ENCODE measurements around the gene NSFL1C.

Gene NSFL1C

DNA sequence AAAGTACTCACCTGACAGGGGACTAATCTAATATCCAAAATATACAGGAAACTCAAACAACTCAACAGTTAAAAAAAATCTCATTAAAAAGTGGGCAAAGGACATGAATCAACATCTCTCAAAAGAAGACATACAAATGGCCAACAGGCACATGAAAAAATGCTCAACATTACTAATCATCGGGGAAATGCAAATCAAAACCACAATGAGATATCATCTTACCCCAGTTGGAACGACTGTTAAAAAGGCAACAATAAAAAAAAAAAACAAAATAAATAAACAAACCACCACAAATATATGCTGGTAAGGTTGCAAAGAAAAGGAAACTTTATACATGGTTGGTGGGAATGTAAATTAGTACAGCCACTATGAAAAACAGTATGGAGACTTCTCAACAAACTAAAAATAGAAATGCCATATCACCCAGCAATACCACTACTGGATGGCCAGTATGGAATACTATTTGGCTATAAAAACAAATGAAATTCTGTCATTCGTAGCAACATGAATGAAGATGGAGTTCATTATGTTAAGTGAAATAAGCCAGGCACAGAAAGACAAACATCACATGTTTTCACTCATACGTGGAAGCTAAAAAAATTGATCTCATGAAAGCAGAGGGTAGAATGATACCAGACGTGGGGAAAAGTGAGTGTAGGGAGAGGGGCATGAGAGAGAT is 17.9 kb upstream of the NSFL1C start:
- DNase-seq = no peak

DNA sequence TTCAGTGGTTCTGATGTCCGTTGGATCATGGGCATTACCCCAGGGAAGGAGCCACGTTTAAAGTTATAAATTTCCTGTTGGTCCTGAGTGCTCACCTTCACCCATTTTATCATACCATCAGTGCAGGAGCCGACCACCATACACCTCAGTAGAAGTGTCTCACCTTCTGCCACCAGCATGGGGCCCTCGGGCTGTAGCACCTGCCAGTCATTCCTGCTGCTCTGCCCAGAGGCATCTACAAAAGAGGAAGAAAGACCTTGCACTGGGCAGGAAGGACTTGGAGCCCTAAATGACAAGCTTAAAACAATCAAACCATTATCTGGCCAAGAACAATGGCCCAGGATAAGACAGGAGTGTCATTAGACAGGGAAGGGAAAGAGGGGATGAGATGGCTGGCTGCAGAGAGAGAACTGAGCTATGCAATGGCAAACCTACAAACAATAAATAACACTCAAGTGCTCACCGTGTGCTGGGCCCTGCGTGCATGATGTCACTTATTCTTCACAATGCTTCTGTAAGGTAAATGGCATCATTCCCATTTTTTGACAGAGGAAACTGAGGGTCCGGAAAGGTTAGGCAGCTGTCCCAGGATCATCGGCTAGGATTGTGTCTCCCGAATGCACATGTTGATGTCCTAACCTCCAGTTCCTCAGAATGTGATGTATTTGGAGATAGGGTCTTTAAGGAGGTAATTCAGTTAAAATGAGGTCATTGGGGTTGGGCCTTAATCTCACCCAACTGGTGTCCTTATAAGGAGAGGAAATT is 13.4 kb upstream of the NSFL1C start:
- DNase-seq = no peak

DNA sequence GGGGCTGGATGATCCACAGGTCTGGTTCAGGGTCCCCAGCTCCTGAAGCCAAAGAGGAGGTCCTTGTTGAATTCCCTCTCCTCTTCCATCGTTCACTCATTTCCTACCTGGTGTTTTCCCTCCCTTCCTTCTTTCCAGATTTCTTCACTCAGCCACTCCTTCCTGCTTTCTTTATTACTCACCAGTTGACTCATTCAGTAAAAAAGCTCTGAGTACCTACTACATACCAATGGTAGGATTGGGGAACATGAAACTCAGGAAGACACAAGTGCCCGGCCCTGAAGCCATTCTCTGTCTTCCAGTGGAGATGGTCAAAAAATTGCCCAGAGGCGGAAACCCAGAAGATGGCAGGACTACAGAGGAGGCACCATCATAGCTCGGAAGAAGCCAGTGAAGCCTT is 11.9 kb upstream of the NSFL1C start:
- DNase-seq = no peak

DNA sequence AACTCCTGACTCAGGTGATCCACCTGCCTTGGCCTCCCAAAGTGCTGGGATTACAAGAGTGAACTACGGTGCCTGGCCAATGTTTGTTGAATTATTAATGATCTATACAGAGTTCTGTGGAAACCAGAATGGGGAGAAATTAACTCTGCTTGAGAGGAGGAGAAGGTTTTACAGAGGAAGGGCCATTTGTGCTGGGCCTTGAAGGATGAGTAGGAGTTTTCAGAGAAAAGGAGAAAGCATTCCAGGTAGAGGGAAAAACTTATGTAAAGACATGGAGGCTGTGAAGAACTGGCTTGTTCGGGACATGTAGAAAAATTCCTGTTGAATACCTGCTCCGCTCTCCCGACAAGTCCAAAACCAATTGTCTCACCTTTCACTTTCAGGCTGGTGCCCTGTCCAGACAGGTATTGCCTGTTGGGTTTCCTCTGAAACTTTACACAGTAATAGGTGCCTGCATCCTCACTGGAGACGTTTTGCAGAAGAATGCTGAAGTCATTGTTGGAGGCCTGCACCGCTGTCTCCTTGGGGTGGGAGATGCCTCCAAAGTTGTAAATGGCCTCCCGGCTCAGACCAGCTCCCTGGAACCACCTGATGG is 11.3 kb upstream of the NSFL1C start:
- DNase-seq = no peak

DNA sequence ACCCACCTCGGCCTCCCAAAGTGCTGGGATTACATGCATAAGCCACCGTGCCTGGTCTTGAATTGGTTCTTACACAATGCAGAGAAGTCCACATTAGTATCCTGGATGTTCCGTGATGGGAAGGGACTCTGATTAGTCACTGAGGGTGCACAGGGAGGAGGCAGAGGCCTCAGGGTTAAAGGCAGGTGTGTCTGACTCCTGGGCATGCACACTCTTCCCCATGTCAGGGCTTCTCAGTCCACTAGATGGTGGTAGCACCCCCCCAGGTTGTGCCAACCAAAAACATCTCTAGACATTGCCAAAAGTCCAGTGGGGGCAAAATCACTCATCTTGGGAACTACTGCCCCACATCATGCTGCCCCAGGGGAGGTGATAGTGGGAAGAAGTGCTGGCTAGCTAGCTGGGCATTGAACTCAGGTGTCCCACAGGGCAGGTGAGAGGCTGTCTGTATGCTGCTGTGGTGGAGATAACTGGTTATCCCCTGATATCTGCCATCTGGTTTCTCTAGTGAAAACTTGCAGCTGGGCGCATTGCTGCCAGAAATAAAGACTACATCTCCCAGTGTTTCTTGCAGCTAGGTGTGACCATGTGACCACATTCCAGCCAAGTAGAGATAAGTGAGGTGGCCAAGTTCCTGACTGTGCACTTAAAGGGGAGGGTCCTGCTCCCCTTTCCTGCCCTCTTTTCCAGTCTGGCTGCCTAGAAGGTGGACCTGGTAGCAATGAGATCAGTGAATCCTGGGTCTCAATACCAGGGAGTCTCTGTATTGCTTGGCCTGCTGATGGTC is 8.4 kb upstream of the NSFL1C start:
- no peak for DNase-seq

DNA sequence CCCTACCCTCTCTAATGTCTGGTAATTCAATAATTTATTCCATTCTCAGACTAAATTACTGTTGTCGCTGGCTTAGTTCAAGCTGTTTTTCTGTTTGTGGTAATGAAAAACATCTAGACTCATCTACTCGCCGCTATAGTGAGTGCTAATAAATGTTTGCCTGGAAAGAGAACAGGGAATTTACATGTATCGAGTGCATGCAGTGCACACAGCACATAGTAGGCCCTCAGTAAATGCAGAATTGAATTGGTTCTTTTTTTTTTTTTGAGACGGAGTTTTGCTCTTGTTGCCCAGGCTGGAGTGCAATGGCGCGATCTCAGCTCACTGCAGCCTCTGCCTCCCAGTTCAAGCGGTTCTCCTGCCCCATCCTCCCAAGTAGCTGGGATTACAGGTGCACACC is 7.7 kb upstream of the NSFL1C start:
- no peak for DNase-seq

DNA sequence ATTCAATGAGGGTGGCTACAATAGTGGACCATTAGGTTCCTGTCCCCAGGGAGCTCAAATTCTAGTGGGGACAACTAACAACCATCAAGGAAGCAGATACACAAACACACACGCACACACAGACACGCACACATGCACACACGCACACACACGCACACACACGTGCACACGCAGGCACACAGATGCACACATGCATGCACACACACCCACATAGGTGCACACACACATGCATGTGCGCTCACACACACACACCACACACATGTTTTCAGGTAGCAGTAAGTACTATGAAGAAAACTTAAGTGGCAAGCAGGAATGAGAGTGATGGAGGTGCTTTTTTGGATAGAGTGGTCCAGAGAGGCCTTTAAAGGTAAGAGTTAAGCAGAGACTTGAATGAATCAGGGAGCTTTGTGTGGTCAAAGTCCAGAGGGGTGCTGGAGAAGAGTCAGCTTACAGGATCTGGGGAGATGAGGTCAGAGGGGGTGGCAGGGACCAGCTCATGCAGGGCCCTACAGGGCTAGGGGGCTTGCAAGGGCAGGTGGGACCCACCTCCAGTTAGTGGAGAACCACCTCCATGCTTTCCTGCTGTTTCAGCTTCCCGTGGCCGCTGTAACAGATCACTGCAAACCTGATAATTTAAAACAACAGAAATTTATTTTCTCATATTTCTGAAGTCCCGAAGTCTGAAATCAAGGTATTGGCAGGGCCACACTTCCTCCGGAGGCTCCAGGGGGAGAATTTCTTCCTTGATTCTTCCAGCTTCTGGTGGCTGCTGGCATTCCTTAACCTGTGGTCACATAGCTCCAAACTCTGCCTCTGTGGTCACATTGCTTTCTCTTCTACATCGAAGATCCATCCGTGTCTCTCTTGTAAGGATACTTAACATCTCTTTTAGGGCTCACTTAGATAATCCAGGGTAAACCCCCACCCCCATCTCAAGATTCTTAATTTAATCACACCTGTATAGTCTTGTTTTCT is 6.9 kb upstream of the NSFL1C start:
- no peak for DNase-seq

DNA sequence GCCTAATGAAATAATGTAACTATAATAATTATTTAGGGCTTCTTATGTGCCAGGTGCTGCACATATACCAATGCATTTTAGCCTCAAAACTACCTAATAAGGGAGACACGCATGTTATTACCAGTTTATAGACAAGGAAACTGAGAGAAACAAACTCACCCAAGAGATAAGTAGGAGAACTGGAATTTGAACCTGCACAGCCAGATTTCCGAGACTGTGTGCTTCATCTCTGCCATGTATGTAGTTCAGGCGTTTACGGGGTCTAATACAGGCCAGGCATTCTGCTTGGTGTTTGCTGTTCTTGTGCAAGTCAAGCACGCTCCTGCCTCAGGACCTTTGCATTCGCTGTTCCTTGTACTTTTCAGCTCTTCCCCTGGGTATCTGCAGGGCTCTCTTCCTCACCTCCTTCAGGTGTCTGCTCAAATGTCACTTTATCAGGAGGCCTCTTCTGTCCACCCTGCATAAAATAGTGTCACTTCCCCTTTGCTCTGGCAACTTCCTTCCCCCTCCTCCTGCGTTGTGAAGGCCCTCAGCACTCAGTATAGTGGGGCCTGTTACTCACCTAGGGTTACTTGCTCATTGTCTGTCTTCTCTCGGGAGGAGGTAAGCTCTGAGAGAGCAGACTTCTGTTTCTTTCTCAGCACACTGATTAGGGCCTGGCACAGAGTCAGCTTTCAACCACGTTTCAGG is 6.1 kb upstream of the NSFL1C start:
- DNase-seq = no peak

DNA sequence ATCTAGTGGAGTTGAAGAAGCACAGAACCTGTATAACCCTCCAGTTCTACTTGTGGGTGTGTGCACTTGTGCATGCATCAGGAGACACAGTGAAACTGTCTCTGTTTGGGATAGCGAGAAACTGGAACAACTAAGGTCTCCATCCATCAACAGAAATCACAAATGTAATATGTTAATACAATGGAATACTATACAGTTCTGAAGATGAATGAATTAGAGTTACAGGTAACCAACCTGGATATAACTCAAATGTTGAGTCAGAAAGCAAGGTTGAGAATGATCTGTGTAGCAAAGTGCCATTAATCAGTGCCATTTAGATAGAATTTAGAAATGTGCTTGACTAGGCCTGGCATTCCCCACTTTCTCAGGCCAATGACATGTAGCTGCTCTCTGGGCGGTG is 4.6 kb upstream of the NSFL1C start:
- DNase-seq = no peak

DNA sequence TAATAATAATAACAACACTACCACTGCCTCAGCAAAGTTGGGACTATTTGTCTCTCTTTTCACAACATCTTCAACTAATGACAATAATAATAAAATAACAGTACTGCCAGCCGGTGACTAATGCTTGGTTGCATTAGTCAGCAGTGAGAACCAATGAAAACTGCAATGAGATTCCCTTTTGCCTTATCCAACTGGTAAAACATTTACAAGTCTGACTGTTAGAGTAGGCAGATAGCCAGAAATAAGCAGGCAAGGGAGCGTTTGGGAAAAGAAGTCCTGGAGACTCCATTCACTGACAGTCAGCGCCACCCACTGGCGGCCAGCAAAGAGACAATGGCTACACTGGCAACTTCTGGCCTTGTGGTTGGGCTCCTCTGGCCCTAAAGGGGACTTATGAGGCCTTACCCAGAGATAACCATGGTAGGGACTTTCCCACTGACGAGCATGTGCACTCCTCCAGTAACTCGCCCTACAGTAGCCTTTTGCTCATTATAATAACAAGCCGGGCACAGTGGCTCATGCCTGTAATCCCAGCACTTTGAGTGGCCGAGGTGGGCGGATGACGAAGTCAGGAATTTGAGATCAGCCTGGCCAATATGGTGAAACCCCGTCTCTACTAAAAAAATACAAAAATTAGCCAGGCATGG is 3.4 kb upstream of the NSFL1C start:
- no peak for DNase-seq

DNA sequence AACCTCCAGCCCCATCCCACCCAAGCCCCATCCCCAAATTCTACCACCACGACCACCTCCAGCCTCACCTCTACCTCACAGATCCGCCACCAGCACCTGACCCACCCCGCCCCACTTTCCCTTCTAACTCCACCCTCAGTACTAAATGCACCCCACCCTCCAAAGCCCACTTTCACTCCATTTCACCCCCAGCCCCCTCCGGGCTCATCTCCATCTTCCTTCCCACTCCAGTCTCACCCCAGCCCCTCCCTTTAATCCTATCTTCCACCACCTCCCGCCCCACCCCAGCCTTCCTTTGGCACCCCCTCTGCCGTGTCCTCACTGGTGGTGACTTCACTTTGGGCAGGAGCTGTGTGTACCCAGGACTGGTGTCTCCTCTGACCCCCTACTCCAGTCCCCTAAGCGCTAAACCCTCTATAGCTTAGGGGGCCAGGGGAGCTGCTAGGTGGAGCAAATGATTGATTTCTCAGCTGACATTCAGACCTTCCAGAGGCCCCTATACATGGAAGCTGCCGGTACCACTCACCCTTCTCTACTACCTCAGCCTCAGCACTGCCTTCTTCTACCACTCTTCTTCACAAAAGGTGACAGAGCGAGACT is 2.8 kb upstream of the NSFL1C start:
- DNase-seq = no peak

DNA sequence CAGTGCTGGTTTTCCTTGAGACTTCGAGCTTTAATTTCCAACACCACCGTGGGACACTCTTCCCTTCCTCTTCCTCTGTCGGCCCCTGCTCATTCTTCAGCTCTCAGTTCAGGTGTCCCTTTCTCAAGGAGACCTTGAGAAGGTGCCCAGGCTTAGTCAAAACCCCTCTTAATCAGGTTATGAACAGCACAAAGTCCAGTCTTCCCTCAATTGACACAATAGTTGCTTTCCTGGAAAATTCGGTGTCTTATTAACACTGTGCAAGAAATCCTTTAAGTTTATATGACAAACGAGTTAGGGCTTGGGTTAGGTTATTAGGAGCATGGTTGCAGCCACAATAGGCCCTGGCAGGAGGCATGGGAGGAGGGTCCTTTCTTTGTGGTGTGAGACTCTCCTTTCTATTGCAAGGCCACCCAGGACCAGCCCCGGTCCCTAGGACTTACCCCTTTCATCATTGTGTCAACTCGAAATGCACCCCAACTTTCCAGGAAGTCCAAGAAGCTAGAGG is 1.5 kb upstream of the NSFL1C start:
- DNase-seq = no peak

DNA sequence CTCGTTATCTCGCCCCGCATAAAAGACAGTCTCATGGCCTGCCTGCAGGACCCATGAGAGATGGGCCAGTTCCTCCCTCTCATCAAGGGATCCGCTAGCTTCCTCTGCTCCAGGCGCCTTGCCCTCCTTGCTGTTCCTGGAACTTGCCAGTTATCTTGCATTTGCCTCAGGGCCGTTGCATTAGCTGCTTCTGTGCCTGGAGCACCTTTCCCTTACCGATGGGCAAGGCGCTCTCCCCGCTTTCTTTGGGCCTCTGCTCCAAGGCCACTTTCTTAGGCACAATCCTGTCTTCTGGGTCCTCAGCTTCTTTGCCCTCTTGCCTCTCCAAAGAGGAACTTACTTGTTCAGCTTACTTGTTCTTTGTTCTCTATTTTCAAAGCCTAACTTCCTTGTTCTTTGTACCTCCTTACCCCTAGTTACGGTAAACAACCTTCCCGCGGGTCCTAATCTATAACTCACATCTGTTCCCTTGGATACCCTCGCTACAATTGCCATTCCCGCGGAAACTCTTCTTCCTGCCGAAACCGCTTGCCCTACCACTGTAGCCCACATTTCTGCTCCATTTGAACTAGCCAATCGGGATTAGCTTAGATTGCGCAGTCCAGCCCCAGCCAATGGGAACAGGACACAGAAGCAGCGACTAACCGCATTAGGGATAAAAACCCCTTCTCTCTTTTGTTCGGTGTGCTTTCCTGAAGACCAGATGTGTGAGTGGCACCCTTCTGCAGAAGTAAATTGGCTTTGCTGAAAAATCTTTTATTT is 887 bp upstream of the NSFL1C start:
- DNase-seq = no peak

DNA sequence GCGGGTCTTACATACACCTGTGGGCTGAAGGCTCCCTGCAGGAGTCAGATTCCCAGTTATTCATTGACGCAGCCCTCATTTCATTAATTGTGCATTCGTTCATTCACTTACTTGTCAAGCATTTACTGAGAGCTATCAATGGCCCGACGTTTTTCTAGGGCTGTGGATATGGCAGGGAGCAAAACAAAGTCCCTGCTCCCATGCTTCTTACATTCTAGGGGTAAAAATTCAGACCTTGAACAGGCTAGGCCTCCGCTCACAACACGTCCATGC is 369 bp upstream of the NSFL1C start:
- DNase-seq = no peak

DNA sequence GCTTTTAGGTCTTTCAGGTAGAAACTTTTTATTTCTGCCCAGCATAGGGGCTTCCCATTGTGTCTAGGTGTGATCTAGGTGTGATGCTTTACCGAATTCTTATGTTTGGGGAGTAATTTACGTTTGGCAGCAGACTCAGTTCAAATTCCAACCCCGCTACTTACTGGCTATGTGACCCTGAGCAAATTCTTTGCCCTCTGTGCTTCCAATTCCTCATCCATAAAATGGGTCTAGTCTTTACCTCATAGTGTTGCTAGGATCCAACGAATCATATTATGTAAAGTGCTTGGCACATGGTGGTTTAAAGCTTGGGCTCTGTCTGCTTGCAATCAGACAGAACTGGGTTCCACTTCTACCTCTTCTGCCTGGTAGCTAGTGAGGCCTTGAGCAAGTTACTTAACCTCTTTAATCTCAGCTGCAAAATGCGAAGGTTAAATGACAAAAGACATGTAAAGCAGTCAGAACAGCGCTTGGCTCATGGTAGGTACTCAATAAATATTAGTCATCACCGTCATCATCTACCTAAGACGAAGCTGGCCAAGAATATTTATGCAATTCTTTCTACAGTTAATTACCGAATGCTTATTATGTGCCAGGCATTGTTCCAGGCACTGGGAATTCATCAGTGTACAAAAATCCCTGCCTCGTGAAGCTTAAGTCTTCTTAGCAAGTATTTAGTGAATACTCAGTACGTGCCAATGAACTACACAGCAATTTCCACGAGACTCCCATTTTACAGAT is 1.0 kb downstream of the NSFL1C start:
- DNase-seq = no peak

DNA sequence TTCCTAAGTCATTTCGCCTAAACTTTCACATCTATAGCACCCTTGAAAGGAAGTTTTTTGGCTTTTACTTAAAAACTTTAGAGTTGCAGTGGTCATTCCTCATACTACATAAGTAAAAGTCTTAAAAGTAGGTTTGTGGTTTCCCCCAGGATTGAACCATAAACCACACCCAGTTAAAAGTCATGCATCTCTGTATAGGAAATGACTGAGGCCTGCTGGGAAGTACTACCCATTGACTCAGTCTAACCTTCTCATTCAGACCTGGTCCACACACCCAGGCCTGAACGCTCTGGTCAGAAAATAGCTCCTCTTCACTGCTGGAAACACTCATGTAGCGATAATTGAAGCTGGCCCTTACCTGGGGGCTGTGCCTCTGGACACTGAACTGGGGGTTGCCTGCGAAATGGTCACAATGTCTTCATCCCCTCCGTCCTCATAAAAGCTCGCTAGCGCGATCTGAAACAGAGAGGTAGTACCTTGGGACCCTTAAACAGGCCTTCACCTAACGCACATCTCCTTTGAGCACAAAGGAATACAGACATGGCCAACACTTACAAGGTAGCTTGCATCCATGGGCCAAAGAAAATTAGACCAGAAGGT is 2.6 kb downstream of the NSFL1C start:
- DNase-seq = no peak

DNA sequence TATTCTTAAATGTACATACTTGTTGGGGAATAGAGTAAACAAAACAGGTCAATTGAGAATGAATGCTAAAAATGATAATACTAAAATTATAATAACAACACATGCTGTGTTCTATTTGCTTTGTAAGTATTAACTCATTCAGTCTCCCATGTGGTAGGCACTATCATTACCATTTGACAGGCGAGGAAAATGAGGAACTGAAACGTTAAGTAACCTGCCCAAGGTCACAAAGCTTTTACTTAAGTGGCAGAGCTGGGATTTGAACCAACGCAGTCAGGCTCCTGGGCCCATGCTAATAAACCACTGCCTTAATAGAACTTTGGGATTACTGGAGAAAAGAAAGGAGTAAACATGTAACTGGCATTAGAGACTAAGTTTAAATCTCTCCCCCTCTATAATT is 3.8 kb downstream of the NSFL1C start:
- DNase-seq = no peak

DNA sequence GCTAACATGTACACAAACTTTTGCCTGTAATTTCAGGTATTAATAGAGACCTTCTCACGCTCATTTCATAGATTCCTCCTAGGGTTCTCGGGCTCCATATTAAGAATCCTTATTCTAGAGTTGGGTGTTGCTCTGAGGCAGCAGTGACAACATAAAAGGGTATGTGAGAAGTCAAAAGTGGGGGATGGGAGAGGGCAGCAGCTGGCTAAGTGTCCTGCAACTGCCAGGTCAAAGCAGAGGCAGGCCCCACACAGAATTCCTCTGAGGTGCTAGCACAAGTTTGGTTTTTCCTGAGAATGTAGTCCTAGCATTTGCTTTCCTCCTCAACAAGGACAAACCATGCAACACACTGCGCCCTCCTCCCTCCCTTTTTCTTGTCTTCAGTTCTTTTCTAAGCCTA is 4.6 kb downstream of the NSFL1C start:
- DNase-seq = no peak

DNA sequence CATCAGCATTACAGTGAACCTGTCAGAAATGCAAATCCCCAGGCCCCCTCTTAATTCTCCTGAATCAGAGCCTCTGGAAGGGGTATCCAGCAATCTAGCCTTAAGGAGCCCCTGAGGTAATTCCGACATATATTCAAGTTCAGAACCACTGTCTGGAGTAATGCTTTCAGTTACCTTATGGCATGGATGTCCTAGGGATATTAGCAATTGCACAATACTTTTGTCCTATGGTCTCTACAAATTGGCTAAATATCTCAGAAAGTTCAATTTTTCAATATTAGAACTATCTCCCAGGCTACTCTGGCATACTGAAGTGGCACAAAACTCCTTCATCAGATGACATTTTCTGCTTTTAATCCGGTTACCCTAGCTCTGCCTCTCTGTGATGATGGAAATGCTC is 6.4 kb downstream of the NSFL1C start:
- no peak for DNase-seq
